Measurements from ENCODE around the gene PARM1.

Gene PARM1

DNA sequence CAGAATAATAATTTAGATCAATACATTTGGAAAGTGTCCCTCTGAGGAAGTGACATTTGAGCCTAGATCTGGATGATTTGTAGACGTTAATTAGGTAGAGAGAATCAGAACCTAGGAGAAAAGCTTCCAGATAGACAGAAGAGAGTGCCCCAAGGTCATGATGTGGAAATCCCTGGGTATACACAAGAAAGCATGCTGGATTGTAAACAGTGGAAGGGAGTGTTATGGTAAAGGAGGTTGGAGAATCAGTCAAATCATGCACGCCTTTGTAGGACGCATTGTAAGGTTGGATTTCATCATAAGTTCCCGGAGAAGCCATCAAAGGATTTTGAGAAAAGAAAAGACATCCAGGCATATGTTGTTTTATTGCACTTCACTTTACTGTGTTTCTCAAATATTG, 156.3 kb downstream of the PARM1 start:
- no peak overlapping the region for H3K27ac ChIP-seq (ENCODE audit: low read depth, low read length, poor library complexity, severe bottlenecking)
- no peaks in the 10 kb centered on the region for H3K79me2 ChIP-seq (ENCODE audit: insufficient read depth, low read length)
- no peaks in the 10 kb centered on the region for H3F3A ChIP-seq (ENCODE audit: insufficient read depth, low read length)
- H4K20me1 ChIP-seq (ENCODE audit: insufficient read depth, low read length): no peaks in the 10 kb centered on the region
- no peak overlapping the region for H2AFZ ChIP-seq (ENCODE audit: low read length)
- no peaks in the 10 kb centered on the region for H3K4me1 ChIP-seq (ENCODE audit: insufficient read depth, low read length, severe bottlenecking)
- H3K9me2 ChIP-seq (ENCODE audit: low read depth, low read length): no peaks in the 10 kb centered on the region
- H3K27me3 ChIP-seq (ENCODE audit: insufficient read depth, low read length): no peaks in the 10 kb centered on the region
- no peak for TF ChIP-seq EZH2 (IDR thresholded peaks at IDR 0.05; ENCODE audit: borderline replicate concordance, low read length)
- TF ChIP-seq, protein P1, sequence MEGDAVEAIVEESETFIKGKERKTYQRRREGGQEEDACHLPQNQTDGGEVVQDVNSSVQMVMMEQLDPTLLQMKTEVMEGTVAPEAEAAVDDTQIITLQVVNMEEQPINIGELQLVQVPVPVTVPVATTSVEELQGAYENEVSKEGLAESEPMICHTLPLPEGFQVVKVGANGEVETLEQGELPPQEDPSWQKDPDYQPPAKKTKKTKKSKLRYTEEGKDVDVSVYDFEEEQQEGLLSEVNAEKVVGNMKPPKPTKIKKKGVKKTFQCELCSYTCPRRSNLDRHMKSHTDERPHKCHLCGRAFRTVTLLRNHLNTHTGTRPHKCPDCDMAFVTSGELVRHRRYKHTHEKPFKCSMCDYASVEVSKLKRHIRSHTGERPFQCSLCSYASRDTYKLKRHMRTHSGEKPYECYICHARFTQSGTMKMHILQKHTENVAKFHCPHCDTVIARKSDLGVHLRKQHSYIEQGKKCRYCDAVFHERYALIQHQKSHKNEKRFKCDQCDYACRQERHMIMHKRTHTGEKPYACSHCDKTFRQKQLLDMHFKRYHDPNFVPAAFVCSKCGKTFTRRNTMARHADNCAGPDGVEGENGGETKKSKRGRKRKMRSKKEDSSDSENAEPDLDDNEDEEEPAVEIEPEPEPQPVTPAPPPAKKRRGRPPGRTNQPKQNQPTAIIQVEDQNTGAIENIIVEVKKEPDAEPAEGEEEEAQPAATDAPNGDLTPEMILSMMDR (IDR thresholded peaks at IDR 0.05; ENCODE audit: low read length): no peak
- no peaks in the 10 kb centered on the region for H3K36me3 ChIP-seq (ENCODE audit: insufficient read depth, low read length)
- no peak overlapping the region for H3K4me3 ChIP-seq (ENCODE audit: low read depth, low read length, poor library complexity, severe bottlenecking)
- no peak overlapping the region for H3K9ac ChIP-seq (ENCODE audit: low read length)
- H3K9me3 ChIP-seq (ENCODE audit: low read length): no peaks in the 10 kb centered on the region
- no peak overlapping the region for H3K4me2 ChIP-seq (ENCODE audit: low read length)

- H3K9ac ChIP-seq (ENCODE audit: low read length): no peak overlapping the region
- H3K4me1 ChIP-seq (ENCODE audit: insufficient read depth, low read length, severe bottlenecking): peaks cover 4% of the 10 kb centered on the region
- TF ChIP-seq EZH2 (IDR thresholded peaks at IDR 0.05; ENCODE audit: borderline replicate concordance, low read length): no peak
- TF ChIP-seq, protein P1 (IDR thresholded peaks at IDR 0.05; ENCODE audit: low read length): no peak
- H3K36me3 ChIP-seq (ENCODE audit: insufficient read depth, low read length): no peaks in the 10 kb centered on the region
- H3K9me2 ChIP-seq (ENCODE audit: low read depth, low read length): no peaks in the 10 kb centered on the region
- H3K79me2 ChIP-seq (ENCODE audit: insufficient read depth, low read length): no peaks in the 10 kb centered on the region
- no peaks in the 10 kb centered on the region for H3K9me3 ChIP-seq (ENCODE audit: low read length)
- H3K27me3 ChIP-seq (ENCODE audit: insufficient read depth, low read length): no peaks in the 10 kb centered on the region
- no peaks in the 10 kb centered on the region for H4K20me1 ChIP-seq (ENCODE audit: insufficient read depth, low read length)
- no peak overlapping the region for H2AFZ ChIP-seq (ENCODE audit: low read length)
- H3K27ac ChIP-seq (ENCODE audit: low read depth, low read length, poor library complexity, severe bottlenecking): no peak overlapping the region
- H3F3A ChIP-seq (ENCODE audit: insufficient read depth, low read length): no peaks in the 10 kb centered on the region
- H3K4me3 ChIP-seq (ENCODE audit: low read depth, low read length, poor library complexity, severe bottlenecking): no peak overlapping the region
- H3K4me2 ChIP-seq (ENCODE audit: low read length): no peak overlapping the region
Measured at GRCh38 chr4:75099321-75099720, 166.4 kb downstream of the PARM1 start.

Measured in OCI-LY1 (cell line).